GM19455 (cell line): ENCODE results near the gene SKOR2.

Experiments
- ATAC-seq: cut with Tn5 transposase; IDR thresholded peaks from one replicate; pipeline ENCODE4 v1.9.1; 2021; ENCODE audit not compliant: unreplicated experiment

The SKOR2 gene, protein sequence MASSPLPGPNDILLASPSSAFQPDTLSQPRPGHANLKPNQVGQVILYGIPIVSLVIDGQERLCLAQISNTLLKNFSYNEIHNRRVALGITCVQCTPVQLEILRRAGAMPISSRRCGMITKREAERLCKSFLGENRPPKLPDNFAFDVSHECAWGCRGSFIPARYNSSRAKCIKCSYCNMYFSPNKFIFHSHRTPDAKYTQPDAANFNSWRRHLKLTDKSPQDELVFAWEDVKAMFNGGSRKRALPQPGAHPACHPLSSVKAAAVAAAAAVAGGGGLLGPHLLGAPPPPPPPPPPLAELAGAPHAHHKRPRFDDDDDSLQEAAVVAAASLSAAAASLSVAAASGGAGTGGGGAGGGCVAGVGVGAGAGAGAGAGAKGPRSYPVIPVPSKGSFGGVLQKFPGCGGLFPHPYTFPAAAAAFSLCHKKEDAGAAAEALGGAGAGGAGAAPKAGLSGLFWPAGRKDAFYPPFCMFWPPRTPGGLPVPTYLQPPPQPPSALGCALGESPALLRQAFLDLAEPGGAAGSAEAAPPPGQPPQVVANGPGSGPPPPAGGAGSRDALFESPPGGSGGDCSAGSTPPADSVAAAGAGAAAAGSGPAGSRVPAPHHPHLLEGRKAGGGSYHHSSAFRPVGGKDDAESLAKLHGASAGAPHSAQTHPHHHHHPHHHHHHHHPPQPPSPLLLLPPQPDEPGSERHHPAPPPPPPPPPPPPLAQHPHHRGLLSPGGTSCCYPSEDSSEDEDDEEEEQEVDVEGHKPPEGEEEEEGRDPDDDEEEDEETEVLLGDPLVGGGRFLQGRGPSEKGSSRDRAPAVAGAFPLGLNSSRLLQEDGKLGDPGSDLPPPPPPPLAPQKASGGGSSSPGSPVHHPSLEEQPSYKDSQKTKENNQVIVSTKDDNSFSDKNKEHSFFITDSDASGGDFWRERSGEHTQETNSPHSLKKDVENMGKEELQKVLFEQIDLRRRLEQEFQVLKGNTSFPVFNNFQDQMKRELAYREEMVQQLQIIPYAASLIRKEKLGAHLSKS

DNA sequence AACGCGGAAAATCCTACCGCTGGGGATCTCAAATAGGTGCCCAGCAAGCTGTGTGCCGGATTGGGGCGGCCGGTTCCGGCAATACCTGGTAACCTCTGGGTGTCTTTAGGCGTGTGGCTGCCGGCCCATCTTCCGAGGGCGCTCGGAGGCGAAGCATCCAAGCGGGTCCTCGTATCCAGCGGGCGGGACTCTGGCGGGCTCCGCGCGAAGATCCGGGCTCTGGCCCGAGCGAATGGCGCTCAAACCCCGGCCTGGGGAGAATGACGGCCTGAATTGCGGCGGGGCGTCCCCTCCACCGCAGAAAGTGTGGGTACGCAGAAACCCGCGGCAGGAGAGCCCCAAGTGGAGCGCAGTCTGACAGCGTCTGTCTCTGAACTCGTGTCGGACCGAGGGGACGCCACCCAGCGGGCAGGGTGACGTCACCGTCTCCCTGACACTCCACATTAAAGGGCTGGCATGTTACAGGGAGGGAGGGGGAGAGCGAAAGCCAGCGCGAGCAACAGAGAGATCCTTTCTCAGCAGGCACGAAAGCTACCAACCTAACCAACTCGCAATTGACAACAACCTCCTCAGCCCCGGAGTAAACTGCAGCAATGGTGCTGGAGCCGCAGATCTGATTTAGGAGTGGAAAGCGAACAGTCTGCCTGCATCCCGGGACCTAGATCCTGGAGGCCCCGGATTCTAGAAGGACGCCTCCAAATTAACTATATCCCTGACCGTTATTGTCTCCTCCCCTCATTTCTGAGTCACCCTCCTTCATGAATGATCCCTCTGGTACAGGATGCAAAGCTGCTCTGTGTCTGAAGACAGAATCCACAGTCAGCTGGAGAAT is at the start of gene SKOR2:
SKOR2 (minus strand) TSS at position 372 of the 832 bp plus-strand sequence. CDS start 2,477 bp downstream, outside the sequence.
- ATAC-seq = no peak

DNA sequence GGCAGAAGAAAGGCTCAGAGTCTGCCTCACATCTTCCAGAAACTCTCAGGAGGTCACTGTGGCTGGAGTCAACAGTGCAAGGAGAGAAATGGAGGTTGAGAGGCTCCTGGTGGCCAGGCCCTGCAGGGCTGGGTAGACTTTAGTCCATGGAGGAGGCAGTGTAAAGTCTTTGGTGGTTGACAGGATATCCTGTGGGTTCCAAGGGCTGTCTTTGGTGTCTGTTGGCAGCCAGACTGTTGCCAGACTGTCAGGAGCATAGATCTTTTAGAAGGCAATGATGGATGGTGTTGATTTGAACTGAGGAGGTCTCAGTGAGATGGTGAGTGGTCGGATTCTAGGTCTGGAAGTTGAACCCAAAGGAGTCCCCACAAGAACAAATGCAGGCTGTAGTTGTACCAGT is 45.0 kb upstream of the SKOR2 start:
- no peak for ATAC-seq

DNA sequence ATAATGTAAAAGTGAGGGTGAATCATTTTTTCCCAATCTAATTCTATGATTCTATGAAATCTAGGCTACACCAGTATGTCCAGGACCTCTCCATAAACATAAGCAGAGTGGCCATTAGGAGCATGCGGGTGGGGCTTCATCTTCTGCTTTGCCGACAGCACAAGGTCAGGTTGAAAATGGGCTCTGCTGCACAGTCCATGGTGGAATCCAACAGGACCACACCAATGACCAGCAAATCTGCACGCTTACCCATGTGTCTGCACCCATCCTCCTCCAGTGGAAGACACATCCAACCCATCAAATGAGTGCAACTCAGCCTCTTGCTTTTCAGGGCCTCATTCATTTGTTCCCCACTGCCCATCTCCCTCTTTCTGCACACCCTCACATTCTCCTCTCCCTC is 43.3 kb upstream of the SKOR2 start:
- ATAC-seq = no peak

DNA sequence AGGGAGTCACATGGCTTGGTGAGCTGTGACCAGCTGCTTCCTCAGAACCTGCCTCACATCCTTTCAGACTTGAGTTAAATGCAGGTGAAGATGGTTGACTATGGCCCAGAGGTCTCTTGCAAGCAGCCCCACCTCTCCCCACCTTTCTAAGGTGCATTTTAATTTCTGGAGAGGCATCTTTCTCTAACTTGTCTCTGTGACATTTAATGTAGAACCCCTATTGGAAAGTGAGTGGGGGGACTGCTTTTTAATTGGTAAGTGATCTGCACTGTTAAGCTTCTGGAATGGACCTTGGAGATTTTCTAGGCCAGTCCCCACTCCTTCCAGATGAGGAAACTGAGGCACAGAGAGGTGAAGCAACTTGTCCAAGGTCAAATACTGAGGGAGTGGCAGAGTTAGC is 37.3 kb upstream of the SKOR2 start:
- no peak for ATAC-seq

DNA sequence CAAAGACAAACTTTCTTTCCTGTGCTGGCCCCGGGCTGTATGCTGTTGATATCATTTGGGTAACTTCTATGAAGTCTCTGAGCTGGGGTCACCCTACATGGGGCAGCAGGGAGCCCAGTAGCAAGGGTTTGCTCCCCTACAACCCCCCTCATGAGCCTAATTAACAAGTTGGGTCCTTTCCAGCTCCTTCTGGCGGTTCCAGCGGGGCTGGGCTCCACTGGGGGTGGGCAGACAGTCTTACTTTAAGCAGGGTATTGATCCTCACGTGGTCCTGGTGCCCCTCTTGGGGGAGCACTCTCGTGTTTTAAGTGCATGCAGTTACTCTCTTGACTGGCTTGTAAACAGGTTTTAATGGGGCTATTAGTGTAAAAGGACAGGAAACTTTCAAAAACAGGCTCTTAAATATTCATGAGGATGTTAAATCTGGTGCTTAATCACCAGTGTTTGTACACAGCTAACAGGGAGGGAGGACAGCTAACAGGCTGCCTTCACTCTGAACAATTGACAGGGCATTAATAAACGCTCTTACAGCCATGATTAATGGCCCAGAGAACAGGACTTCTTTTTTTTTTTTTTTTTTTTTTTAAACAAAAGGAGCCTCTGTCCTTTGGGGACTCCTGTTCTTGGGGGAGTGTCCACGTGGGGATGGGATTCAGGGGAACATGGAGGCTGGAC is 36.6 kb upstream of the SKOR2 start:
- ATAC-seq = no peak

DNA sequence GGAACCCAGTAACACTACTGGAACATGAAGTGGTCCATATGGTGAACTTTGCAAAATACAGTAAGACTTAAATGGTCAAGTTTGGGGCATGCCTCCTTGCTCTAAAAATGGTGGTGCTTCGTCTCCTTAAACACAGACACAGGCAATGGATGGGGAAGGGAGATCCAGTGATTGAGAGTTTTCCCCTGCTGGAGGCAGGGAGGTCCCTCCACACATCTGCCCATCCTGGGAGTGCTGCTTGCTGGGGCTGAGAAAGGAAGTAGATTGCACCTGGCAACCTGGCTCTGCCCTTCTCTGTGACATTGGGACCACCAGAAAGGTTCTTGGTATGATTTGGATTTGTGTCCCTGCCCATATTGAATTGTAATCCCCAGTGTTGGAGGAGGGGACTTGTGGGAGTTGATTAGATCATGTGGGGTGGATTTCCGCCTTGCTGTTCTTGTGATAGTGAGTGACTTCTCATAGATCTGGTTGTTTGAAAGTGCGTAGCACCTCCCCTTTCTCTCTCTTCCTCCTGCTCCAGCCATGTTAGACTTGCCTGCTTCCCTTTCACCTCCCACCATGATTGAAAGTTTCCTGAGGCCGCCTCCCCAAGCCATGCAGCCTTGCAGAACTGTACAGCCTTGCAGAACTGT is 35.4 kb upstream of the SKOR2 start:
- ATAC-seq = no peak

DNA sequence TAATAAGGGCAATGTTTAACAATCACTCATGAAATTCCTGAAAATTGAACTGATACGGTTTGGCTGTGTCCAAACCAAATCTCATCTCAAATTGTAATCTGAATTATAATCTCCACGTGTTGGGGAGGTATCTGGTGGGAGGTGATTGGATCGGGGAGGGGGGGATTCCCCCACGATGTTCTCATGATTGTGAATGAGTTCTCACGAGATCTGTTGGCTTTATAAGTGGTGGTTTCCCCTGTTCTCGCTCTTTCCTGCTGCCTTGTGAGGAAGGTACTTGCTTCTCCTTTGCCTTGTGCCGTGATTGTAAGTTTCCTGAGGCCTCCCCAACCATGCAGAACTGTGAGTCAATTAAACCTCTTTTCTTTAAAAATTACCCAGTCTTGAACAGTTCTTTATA is 34.0 kb upstream of the SKOR2 start:
- ATAC-seq = no peak

DNA sequence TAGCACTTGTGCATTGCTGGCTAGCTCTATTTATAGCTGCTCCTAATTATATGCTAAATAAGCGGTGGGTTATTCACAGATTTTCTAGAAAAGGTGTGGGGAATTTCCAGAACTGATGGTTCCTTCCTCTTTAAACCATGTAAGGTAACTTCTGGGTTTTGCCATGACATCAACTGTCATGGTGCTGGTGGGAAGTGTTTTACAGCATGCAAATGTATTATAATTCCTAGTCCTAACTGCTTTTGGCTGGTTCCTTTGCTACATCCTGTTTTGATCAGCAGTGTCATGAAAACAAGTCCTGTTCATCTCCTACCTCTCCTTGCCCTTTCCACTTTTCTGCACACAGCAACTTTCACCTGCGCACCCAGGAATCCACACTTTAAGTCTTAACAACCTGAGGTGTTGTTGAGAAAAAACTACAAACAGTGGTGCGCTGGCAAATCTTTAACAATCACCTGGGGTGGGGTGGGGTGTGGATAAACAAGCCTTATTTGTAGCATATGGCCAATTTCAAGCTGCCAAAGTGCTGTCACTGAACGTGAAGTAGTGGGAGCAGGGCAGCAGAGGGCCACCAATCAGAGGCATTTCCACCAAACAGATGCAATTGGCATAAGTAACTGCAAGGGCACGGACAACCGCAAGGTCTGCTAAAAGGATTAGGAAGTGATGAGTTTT is 33.4 kb upstream of the SKOR2 start:
- ATAC-seq = no peak

DNA sequence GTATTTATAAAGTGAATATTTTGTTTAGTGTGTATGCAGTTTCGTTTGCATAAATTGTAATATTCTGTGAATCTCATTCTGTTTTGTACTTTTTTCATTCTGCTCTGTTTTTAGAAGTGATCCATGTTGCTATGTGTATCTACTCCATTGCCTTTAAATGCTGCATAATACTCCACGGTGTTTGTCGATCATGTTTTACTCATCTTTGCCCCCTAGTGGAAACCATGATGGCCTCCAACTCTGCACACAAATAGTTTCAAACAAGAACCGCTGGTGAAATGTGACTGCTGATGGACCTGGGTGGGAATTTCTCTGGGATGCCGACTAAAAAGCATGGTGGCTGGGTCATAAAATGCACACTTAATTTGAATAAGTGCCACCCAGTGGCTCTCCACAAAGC is 32.0 kb upstream of the SKOR2 start:
- no peak for ATAC-seq

DNA sequence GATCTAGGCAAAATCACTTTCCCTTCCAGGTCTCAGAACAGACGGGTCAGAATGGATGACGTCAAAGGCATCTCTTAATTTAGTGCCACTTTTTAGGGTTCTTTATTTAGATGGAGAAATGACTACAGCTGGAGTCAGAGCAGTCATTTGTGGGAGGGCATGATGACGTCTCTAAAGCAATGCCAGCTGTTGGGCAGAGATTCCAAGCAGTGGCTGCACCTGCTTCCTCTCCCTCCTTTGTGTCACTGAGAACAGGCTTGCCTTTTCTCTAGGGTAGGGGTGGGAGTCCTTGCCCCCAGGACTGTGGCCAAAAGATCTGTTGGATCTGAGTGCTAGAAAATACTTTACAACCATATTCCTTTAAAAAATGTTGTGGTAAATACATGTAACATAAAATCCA is 28.7 kb upstream of the SKOR2 start:
- ATAC-seq = no peak

DNA sequence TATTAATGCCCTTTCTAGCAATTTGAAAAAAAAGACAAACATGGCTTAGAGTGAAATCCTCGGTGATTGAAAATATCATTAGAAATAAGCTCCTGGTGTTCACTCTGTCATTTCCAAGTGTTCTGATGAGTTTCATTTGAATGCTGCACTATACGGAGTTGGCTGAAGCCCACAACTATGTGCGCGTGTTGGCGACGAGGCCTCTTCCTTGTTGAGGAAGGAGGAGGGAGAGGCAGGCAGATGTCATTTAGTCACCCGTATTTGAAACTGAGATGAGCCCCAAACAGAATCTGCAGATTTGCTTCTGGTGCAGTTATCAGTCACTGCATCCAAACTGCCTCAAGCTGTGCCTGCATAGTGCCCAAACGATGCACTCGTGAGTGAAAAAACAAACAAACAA is 23.5 kb upstream of the SKOR2 start:
- ATAC-seq = no peak

DNA sequence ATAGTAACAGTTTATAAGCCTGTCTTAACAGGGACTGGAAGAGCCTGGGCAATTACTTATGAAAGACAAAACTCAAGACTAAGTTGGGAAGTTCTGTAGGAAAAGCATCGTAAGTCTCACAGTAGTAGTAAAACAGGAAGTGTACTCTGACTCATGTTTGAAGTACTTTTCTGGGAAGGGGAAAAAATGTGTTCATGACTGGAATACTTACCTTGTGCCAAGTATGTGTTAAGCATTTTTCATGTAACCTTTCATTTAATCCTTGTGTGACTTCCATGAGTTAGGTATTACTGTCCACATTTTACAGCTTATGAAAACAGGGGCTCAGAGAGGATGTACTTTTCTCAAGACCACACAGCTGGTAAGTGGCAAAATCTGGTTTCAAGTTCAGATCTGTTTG is 13.7 kb upstream of the SKOR2 start:
- ATAC-seq = no peak

DNA sequence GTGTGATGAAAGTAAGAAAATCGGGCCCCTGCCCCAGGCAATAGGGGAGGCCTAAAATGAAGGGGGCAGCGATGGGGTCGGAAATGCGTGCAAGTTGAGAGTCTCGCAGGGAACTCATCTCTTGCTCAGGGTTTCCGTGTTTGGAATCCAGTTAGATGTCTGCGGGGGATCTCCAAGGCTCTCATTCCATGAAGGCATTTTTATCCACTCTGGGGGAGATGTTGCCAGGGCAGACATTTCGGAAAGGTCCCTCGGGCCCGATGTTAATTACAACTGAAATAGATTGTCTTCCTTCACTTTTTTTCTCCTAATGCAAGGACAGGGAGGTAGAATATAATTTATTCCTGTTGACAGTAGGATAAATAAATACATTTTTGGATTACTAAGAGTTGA is 12.8 kb upstream of the SKOR2 start:
- no peak for ATAC-seq

DNA sequence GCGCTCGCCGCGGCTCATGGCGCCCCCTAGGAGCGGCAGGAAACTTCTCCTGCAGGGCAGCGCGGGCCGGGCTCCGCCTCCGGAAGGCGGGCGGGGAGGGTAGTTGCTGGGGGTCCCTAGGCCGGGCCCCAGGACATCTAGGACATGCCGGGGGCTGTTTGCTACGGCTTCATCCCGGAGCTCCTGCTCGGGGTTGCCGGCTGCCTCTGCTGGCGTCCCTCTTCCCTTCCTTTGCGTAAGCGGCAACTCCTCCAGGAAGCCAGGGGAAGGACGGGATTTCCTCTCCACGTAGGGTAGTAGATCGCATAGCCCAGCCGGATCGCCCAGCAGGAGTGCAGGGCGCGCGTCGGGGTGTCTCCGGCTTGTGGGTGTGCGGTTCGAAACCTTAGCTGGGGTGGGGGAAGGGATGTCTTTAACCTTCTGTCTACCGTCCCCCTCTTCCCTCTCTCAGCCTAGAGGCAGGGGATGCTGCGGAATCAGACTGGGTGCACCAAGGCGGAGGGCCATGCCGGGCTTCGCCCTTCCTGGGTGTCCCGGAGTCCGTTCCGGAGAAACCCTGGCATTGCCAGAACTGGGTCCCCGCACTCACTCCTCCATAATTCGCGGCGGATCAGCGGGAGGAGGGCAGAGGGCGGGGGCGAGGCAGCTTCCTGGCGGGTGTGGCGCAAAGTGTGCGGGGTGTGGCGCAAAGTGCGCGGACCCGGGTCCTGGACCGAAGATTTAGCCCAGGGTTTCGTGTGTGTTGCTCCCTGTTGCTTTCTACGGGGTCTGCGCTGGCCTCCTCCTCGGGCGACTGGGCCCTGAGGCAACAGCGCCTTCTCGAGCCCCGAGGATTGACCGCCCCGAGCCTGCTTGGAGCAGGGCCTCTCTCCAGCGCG is 12.2 kb upstream of the SKOR2 start:
- no peak for ATAC-seq

DNA sequence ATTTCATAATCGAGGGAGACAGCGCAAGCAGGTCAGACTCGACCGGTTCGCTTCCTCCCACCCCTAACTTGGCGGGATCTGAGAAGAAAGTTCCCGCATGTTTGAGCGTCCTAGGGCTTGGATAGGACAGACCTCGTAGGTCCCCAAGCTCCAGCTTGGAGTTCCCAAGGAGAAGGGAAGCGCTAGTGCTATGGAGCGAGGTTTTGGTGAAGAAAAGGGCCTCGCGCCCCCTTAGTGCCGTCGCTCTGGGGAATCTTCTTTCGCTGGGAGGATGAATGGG is 11.6 kb upstream of the SKOR2 start:
- no peak for ATAC-seq

DNA sequence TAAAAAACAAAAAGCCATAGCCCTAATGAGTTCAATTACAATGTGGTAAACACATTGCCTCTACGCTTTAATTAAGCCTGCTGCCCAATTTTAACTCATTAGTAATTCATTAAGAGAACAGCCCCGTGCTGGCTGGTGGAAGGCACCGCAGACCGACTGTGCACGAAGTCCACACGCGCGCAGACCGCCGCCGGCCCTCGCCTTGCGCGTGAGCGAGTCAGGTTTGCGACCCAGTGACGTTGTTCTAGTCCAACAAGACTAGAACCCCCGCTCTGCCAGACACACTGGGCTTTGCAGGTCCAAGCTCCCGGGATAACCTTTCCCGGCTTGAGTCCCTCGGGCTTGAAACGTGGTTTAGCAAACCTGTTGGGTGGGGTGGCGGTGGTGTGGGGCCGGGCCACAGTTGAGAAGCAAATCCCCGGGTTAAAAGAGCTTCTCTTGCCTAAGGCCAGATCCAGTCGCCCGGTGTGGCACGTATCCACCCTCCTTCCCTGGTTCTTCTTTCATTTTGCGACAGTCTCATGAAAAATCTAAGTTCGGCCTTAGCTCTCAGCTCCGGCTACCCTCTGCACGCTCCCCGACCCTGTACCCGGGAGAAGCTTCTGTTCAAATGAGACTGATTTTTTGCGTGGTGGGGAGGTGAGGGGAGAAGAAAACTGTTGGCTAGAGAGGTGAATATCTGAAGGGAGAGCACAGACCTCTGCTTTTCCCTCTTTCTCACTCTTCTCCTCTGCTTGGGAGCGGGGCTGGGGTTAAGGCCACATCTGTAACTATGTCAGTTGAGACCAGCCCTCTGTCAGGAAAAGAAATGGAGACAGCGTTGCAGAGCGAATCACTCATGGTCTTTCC is 11.1 kb upstream of the SKOR2 start:
- no peak for ATAC-seq

DNA sequence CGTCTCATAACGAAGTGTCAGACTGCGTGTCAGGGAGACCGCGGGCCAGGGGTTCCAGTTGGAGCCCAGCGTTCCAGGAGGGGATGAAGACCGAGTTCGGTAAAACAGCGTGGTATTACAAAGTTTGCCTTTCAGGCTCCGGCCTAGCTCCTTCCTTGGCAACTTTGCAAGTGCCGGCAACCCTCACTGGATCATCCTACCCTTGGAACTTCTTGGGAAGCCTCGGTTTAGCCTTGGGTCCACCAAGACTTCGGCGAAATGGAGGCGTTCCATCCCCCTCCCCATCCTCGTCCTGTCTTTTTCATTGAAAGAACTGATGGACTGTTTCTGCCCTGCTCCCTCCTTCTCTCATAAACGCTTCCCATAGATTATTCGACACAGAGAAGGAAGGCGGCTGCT is 10.4 kb upstream of the SKOR2 start:
- no peak for ATAC-seq
